GM23338 (cell line): ENCODE data around the gene GK. TPM values are rescaled to one million over a fixed set of nuclear protein-coding genes. Genes with fewer than 3 reads are reported as not detected.

Experiments used
- ATAC-seq: fragments of 200-7000 bp; cut with Tn5 transposase; 3 replicates; pipeline ENCODE4 v1.9.1; 2020
- DNase-seq: peaks from one replicate; pipeline ENCODE4 v3.0.0-alpha.2; 2015; ENCODE audit warnings: low spot score
- H2AFZ ChIP-seq: fragments of 200-600 bp; sonication (generic); 2 replicates; pipeline ENCODE4 v1.8.0; 2016; ENCODE audit warnings: antibody characterized with exemption, mild to moderate bottlenecking, moderate library complexity
- H3F3A ChIP-seq: fragments of 200-600 bp; sonication (generic); replicated peaks from 2 replicates; pipeline ENCODE4 v1.8.0; 2017; ENCODE audit warnings: antibody characterized with exemption, mixed run types, low read depth
- H3K27ac ChIP-seq: fragments of 200-600 bp; sonication (generic); 2 replicates; pipeline ENCODE4 v1.6.1; 2016; ENCODE audit warnings: low read depth
- H3K27me3 ChIP-seq: fragments of 200-600 bp; sonication (generic); 2 replicates; pipeline ENCODE4 v1.8.0; 2016; ENCODE audit warnings: mild to moderate bottlenecking, mixed run types, moderate library complexity; ENCODE audit not compliant: insufficient read depth
- H3K36me3 ChIP-seq: fragments of 200-600 bp; sonication (generic); 2 replicates; pipeline ENCODE4 v1.8.0; 2016; ENCODE audit warnings: mild to moderate bottlenecking; ENCODE audit not compliant: insufficient read depth
- H3K4me1 ChIP-seq: fragments of 200-600 bp; sonication (generic); 2 replicates; pipeline ENCODE4 v1.8.0; 2016; ENCODE audit warnings: mild to moderate bottlenecking, moderate library complexity; ENCODE audit not compliant: insufficient read depth
- H3K4me2 ChIP-seq: fragments of 200-600 bp; sonication (generic); 2 replicates; pipeline ENCODE4 v1.7.1; 2017; ENCODE audit warnings: mixed run types
- H3K4me3 ChIP-seq: fragments of 200-600 bp; sonication (generic); 2 replicates; pipeline ENCODE4 v1.6.1; 2016; ENCODE audit warnings: mixed run types
- H3K79me2 ChIP-seq: fragments of 200-600 bp; sonication (generic); replicated peaks from 2 replicates; pipeline ENCODE4 v1.8.0; 2017; ENCODE audit warnings: mild to moderate bottlenecking; ENCODE audit not compliant: insufficient read depth
- H3K9me2 ChIP-seq: fragments of 200-600 bp; sonication (generic); 2 replicates; pipeline ENCODE4 v1.8.0; 2017; ENCODE audit not compliant: insufficient read depth
- H4K20me1 ChIP-seq: fragments of 200-600 bp; sonication (generic); replicated peaks from 2 replicates; pipeline ENCODE4 v1.8.0; 2017; ENCODE audit warnings: mild to moderate bottlenecking; ENCODE audit not compliant: insufficient read depth
- H3K27ac Mint-ChIP-seq: 2 replicates; pipeline ENCODE4 v1.8.0; 2020; ENCODE audit warnings: inconsistent platforms, mild to moderate bottlenecking, moderate library complexity, mixed read lengths
- H3K27me3 Mint-ChIP-seq: 3 replicates; pipeline ENCODE4 v1.8.0; 2022; ENCODE audit warnings: low read depth, mild to moderate bottlenecking, moderate library complexity, mixed read lengths, inconsistent platforms; ENCODE audit not compliant: insufficient read depth, poor library complexity
- H3K36me3 Mint-ChIP-seq: 3 replicates; pipeline ENCODE4 v1.8.0; 2021; ENCODE audit warnings: low read depth, mild to moderate bottlenecking, inconsistent platforms, moderate library complexity, mixed read lengths
- H3K4me1 Mint-ChIP-seq: 3 replicates; pipeline ENCODE4 v1.8.0; 2020; ENCODE audit warnings: mild to moderate bottlenecking, inconsistent platforms, mixed read lengths
- H3K4me3 Mint-ChIP-seq: 3 replicates; pipeline ENCODE4 v1.8.0; 2021; ENCODE audit warnings: moderate library complexity, mild to moderate bottlenecking, inconsistent platforms, mixed read lengths
- H3K9me3 Mint-ChIP-seq: 3 replicates; pipeline ENCODE4 v1.8.0; 2020; ENCODE audit warnings: moderate library complexity, mild to moderate bottlenecking, inconsistent platforms, mixed read lengths
- CREB1 ChIP-seq: fragments of 250-450 bp; sonication (Bioruptor Pico); IDR thresholded peaks from 2 replicates; pipeline ENCODE4 v1.5.0; 2020; ENCODE audit warnings: low read depth, mild to moderate bottlenecking, moderate library complexity
- CTCF ChIP-seq, 2 experiments: fragments of 200-600 bp in 1 of 2; sonication (generic) in 1 of 2; conservative IDR thresholded peaks; 2 replicates each; pipeline versions ENCODE4 v1.5.1 to v1.6.1; 2016 to 2017; ENCODE audit warnings: antibody characterized with exemption in 2 of 2, low read depth in 2 of 2, mild to moderate bottlenecking in 2 of 2, moderate library complexity in 1 of 2
- EZH2phosphoT487 ChIP-seq: fragments of 200-600 bp; sonication (generic); IDR thresholded peaks from one replicate; pipeline ENCODE4 v1.8.1; 2018; ENCODE audit warnings: antibody characterized with exemption; ENCODE audit not compliant: unreplicated experiment
- JUNB ChIP-seq: IDR thresholded peaks from one replicate; pipeline ENCODE4 v1.6.1; 2016; ENCODE audit warnings: antibody characterized with exemption; ENCODE audit not compliant: unreplicated experiment
- NANOG ChIP-seq: IDR thresholded peaks from 2 replicates; pipeline ENCODE4 v1.6.1; 2016; ENCODE audit warnings: antibody characterized with exemption, borderline replicate concordance
- POLR2AphosphoS5 ChIP-seq: IDR thresholded peaks from 2 replicates; pipeline ENCODE4 v1.6.1; 2016; ENCODE audit warnings: antibody characterized with exemption, low read depth
- ZNF114 ChIP-seq: fragments of 250-450 bp; sonication (Bioruptor Pico); IDR thresholded peaks from 2 replicates; pipeline ENCODE4 v1.5.0; 2020; ENCODE audit warnings: mild to moderate bottlenecking, moderate library complexity
- ZNF331 ChIP-seq: fragments of 250-450 bp; sonication (Bioruptor Pico); IDR thresholded peaks from 2 replicates; pipeline ENCODE4 v1.5.0; 2020; ENCODE audit warnings: low read depth, mild to moderate bottlenecking, moderate library complexity
- polyA plus RNA-seq: library from polyadenylated mRNA; unstranded; fragments of >200 nt; fragmentation: Nextera tagmentation; extraction: Ambion mirVana; gene quantifications from 2 replicates; pipeline ENCODE4 v1.2.1, GENCODE V29; 2016
- total RNA-seq: library from RNA; depleted of rRNA; stranded (reverse); fragments of >200 nt; shearing (Covaris generic); gene quantifications from 2 replicates; pipeline ENCODE4 v1.2.3, GENCODE V29; 2014
- TF ChIP-seq, protein P1 (sequence below): IDR thresholded peaks from 2 replicates; pipeline ENCODE4 v1.6.1; 2016; ENCODE audit warnings: antibody characterized with exemption

Gene GK
- total and polyA plus RNA-seq, 2 experiments from 2014 or later = 8.4 to 10.8 TPM

- TF ChIP-seq POLR2AphosphoS5 (no peak), NANOG (no peak), JUNB (no peak), ZNF114 (CRISPR knock-in tag) (no peak), ZNF331 (CRISPR knock-in tag) (no peak), CREB1 (CRISPR knock-in tag) (no peak), CTCF (conservative IDR thresholded peaks at IDR 0.05; ENCODE audit: low read depth in 2 of 2) (no peak)
- TF ChIP-seq, protein P1, sequence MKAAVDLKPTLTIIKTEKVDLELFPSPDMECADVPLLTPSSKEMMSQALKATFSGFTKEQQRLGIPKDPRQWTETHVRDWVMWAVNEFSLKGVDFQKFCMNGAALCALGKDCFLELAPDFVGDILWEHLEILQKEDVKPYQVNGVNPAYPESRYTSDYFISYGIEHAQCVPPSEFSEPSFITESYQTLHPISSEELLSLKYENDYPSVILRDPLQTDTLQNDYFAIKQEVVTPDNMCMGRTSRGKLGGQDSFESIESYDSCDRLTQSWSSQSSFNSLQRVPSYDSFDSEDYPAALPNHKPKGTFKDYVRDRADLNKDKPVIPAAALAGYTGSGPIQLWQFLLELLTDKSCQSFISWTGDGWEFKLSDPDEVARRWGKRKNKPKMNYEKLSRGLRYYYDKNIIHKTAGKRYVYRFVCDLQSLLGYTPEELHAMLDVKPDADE = no peak
These were observed 53.1 kb downstream of the GK start (continued) for GRCh38 chrX:30706216-30706775.

- no peaks in the 10 kb centered on the region for H3K9me2 ChIP-seq
- no peak overlapping the region for H3K4me2 ChIP-seq
- H2AFZ ChIP-seq = no peak overlapping the region
- TF ChIP-seq, protein P1 = no peak
- TF ChIP-seq EZH2phosphoT487 = no peak
- H3K4me1 Mint-ChIP-seq = no peaks in the 10 kb centered on the region
- ATAC-seq (no peak), DNase-seq (no peak)
- no peaks in the 10 kb centered on the region for H3K27me3 ChIP-seq
- no peaks in the 10 kb centered on the region for H3K79me2 ChIP-seq
- H3K9me3 Mint-ChIP-seq = no peaks in the 10 kb centered on the region
- H3K36me3 ChIP-seq = no peaks in the 10 kb centered on the region
- no peaks in the 10 kb centered on the region for H3F3A ChIP-seq
- H3K36me3 Mint-ChIP-seq = no peaks in the 10 kb centered on the region
- no peaks in the 10 kb centered on the region for H3K27me3 Mint-ChIP-seq
- H3K27ac Mint-ChIP-seq = no peak overlapping the region
- no peak overlapping the region for H3K4me3 Mint-ChIP-seq
- no peaks in the 10 kb centered on the region for H4K20me1 ChIP-seq
- H3K4me3 ChIP-seq = no peak overlapping the region
- H3K4me1 ChIP-seq = no peaks in the 10 kb centered on the region
- no peak overlapping the region for H3K27ac ChIP-seq
These were observed 59.0 kb downstream of the GK start for GRCh38 chrX:30712214-30712613.

DNA sequence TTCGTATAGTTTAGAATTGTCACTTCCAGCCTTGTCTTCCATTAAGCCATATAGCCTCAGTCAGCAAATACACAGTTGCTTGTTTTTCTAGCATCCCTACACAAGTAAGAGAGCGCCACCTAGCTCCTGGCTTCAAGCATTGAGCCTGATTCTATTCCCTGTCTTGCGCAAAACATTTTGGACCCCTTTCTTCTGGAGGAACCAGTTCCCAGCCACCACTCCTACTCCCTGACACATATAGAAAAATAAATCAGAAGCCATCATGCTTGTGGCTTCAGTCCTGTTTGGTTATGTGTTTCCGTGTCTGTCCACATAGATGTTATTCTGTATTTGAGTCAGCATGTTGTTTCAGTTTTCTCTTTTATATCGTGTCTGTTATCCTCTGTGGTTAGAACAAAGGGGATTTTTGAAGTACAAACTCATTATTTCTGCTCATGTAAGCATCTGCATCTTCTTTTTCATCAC lies 59.9 kb downstream of the GK start:
- Mint-ChIP-seq H3K4me1 (no peaks in the 10 kb centered on the region), H3K4me3 (no peak overlapping the region)
- H3F3A ChIP-seq = no peaks in the 10 kb centered on the region

More for the DNA sequence above, 59.9 kb downstream of the GK start:
- no peaks in the 10 kb centered on the region for H3K9me2 ChIP-seq
- no peaks in the 10 kb centered on the region for H3K27me3 ChIP-seq
- no peaks in the 10 kb centered on the region for H3K36me3 ChIP-seq
- DNase-seq (peak; percentile 73), ATAC-seq (peak; percentile 66)
- H2AFZ ChIP-seq = no peak overlapping the region
- Mint-ChIP-seq H3K36me3 (no peaks in the 10 kb centered on the region), H3K9me3 (no peaks in the 10 kb centered on the region), H3K27me3 (no peaks in the 10 kb centered on the region), H3K27ac (no peak overlapping the region)
- H3K79me2 ChIP-seq = no peaks in the 10 kb centered on the region
- TF ChIP-seq CTCF (conservative IDR thresholded peaks at IDR 0.05; ENCODE audit: low read depth in 2 of 2) = peak; percentile 69 to 80
- TF ChIP-seq, protein P1 = no peak
- TF ChIP-seq POLR2AphosphoS5 = no peak
- no peak overlapping the region for H3K27ac ChIP-seq
- H4K20me1 ChIP-seq = no peaks in the 10 kb centered on the region
- no peak overlapping the region for H3K4me3 ChIP-seq
- H3K4me2 ChIP-seq = no peak overlapping the region
- no peaks in the 10 kb centered on the region for H3K4me1 ChIP-seq
